H1 (cell line): ENCODE results near the gene FAIM2. TPM values are rescaled to one million over a fixed set of nuclear protein-coding genes. Genes with fewer than 3 reads are reported as not detected.

ENCODE experiments used
- CTCF ChIA-PET: fragments of 300-600 bp; sonication (Branson Sonifier 250); formaldehyde crosslinking; loops from one replicate; lab custom pipeline; 2021; ENCODE audit not compliant: partially characterized antibody; lab: Charles Lee
- POLR2A ChIA-PET: fragments of 300-600 bp; sonication (Branson Sonifier 250); formaldehyde crosslinking; loops from one replicate; lab custom pipeline; 2021; ENCODE audit warnings: inconsistent platforms; ENCODE audit not compliant: partially characterized antibody; lab: Charles Lee
- DNase-seq, 2 experiments: peaks; one replicate each; pipeline versions ENCODE4 v3.0.0 to v3.0.0-alpha.2; 2010 to 2022; ENCODE audit warnings: low spot score in 2 of 2, low read depth in 1 of 2, mixed read lengths in 1 of 2
- FAIRE-seq: peaks from 2 replicates; lab custom pipeline; 2011; peaks lifted over from hg19 to GRCh38; lab: Jason Lieb, UNC
- H2AFZ ChIP-seq: 2 replicates; pipeline ENCODE4 v1.8.1; 2012; ENCODE audit warnings: low read length, inconsistent platforms
- H2AK5ac ChIP-seq: 2 replicates; pipeline ENCODE4 v1.6.1; 2013; ENCODE audit warnings: low read depth, low read length
- H2BK120ac ChIP-seq: replicated peaks from 2 replicates; pipeline ENCODE3; 2013; ENCODE audit warnings: low read depth, low read length, inconsistent platforms
- H2BK12ac ChIP-seq: 2 replicates; pipeline ENCODE4 v1.6.1; 2013; ENCODE audit warnings: low read depth, low read length
- H2BK15ac ChIP-seq: 2 replicates; pipeline ENCODE4 v1.6.1; 2013; ENCODE audit warnings: low read length
- H2BK20ac ChIP-seq: 2 replicates; pipeline ENCODE4 v1.6.1; 2013; ENCODE audit warnings: low read length
- H2BK5ac ChIP-seq: 2 replicates; pipeline ENCODE4 v1.6.1; 2013; ENCODE audit warnings: low read depth, low read length
- H3K14ac ChIP-seq: 2 replicates; pipeline ENCODE4 v1.6.1; 2013; ENCODE audit warnings: inconsistent platforms; ENCODE audit not compliant: insufficient read length
- H3K18ac ChIP-seq: 2 replicates; pipeline ENCODE4 v1.6.1; 2013; ENCODE audit warnings: low read length; ENCODE audit errors: extremely low read depth
- H3K23ac ChIP-seq: 2 replicates; pipeline ENCODE4 v1.6.1; 2013; ENCODE audit warnings: inconsistent platforms; ENCODE audit not compliant: insufficient read length
- H3K23me2 ChIP-seq: 2 replicates; pipeline ENCODE4 v1.6.1; 2013; ENCODE audit warnings: low read depth, low read length
- H3K27ac ChIP-seq: 2 replicates; pipeline ENCODE4 v1.6.1; 2011; ENCODE audit warnings: low read depth, low read length, inconsistent platforms
- H3K27me3 ChIP-seq, 4 experiments: replicated peaks in 1 of 4; 1 replicate in 1 of 4; 2 replicates in 3 of 4; pipeline versions ENCODE4 v1.6.1 to v1.8.1; 2011 to 2013; ENCODE audit warnings: low read length in 3 of 4, mild to moderate bottlenecking in 3 of 4, inconsistent platforms in 2 of 4, mixed read lengths in 2 of 4, moderate library complexity in 1 of 4; ENCODE audit not compliant: control insufficient read depth in 3 of 4, insufficient read depth in 3 of 4; ENCODE audit errors: extremely low read depth in 1 of 4
- H3K36me3 ChIP-seq, 4 experiments: 2 replicates each; pipeline versions ENCODE4 v1.6.1 to v1.8.1; 2011 to 2013; ENCODE audit warnings: mild to moderate bottlenecking in 4 of 4, low read length in 3 of 4, moderate library complexity in 2 of 4, control low read depth in 1 of 4, inconsistent platforms in 1 of 4; ENCODE audit not compliant: insufficient read depth in 4 of 4, control insufficient read depth in 2 of 4
- H3K4ac ChIP-seq: replicated peaks from 2 replicates; pipeline ENCODE3; 2013; ENCODE audit warnings: low read length, low read depth, mixed read lengths, inconsistent platforms; ENCODE audit not compliant: insufficient read length
- H3K4me1 ChIP-seq, 4 experiments: replicated peaks in 1 of 4; 1 replicate in 1 of 4; 2 replicates in 3 of 4; pipeline versions ENCODE4 v1.6.1 to v1.8.1; 2011 to 2013; ENCODE audit warnings: low read length in 3 of 4, inconsistent platforms in 2 of 4, mixed read lengths in 1 of 4; ENCODE audit not compliant: insufficient read depth in 4 of 4, control insufficient read depth in 3 of 4
- H3K4me2 ChIP-seq, 2 experiments: 2 replicates each; pipeline versions ENCODE4 v1.6.1 to v1.8.1; 2011 to 2013; ENCODE audit warnings: low read depth in 2 of 2, low read length in 2 of 2, control low read depth in 1 of 2, inconsistent platforms in 1 of 2, mild to moderate bottlenecking in 1 of 2; ENCODE audit not compliant: insufficient read depth in 1 of 2
- H3K4me3 ChIP-seq, 4 experiments: fragments of 200-600, 300-600 bp in 1 of 4; sonication (generic), shearing (Covaris generic), sonication (Bioruptor Twin) in 1 of 4; 2 replicates each; pipeline versions ENCODE4 v1.5.1 to v1.8.1; 2011 to 2016; ENCODE audit warnings: low read length in 4 of 4, low read depth in 3 of 4, control low read depth in 2 of 4, inconsistent platforms in 2 of 4, mild to moderate bottlenecking in 2 of 4, mixed read lengths in 1 of 4, moderate library complexity in 1 of 4; ENCODE audit not compliant: insufficient read depth in 2 of 4; ENCODE audit errors: extremely low read depth in 1 of 4
- H3K56ac ChIP-seq: replicated peaks from 2 replicates; pipeline ENCODE3; 2013; ENCODE audit warnings: low read depth, mild to moderate bottlenecking, mixed read lengths, low read length, inconsistent platforms; ENCODE audit not compliant: insufficient read length
- H3K79me1 ChIP-seq: 2 replicates; pipeline ENCODE4 v1.6.1; 2013; ENCODE audit warnings: low read depth, low read length, control low read depth
- H3K79me2 ChIP-seq, 2 experiments: 2 replicates each; pipeline versions ENCODE4 v1.6.1 to v1.8.1; 2012 to 2013; ENCODE audit warnings: low read length in 2 of 2, mild to moderate bottlenecking in 2 of 2, inconsistent platforms in 1 of 2; ENCODE audit not compliant: insufficient read depth in 2 of 2, control insufficient read depth in 1 of 2
- H3K9ac ChIP-seq, 4 experiments: replicated peaks in 1 of 4; 1 replicate in 1 of 4; 2 replicates in 3 of 4; pipeline versions ENCODE4 v1.6.1 to v1.8.1; 2011 to 2013; ENCODE audit warnings: low read depth in 3 of 4, low read length in 3 of 4, control low read depth in 2 of 4, mild to moderate bottlenecking in 2 of 4, moderate library complexity in 2 of 4, inconsistent platforms in 1 of 4; ENCODE audit errors: extremely low read depth in 1 of 4
- H3K9me3 ChIP-seq, 2 experiments: 2 replicates each; pipeline versions ENCODE4 v1.6.1 to v1.8.1; 2012 to 2013; ENCODE audit warnings: mild to moderate bottlenecking in 2 of 2, moderate library complexity in 2 of 2, control low read depth in 1 of 2, inconsistent platforms in 1 of 2, low read depth in 1 of 2, low read length in 1 of 2, mixed read lengths in 1 of 2; ENCODE audit not compliant: insufficient read depth in 2 of 2
- H4K20me1 ChIP-seq, 2 experiments: replicated peaks in 1 of 2; 2 replicates each; pipeline versions ENCODE3 to v1.8.1; 2011 to 2013; ENCODE audit warnings: inconsistent platforms in 2 of 2, low read length in 2 of 2, mild to moderate bottlenecking in 1 of 2; ENCODE audit not compliant: insufficient read depth in 2 of 2, control insufficient read depth in 1 of 2
- H4K5ac ChIP-seq: 2 replicates; pipeline ENCODE4 v1.6.1; 2013; ENCODE audit warnings: low read length, low read depth, mixed read lengths, inconsistent platforms; ENCODE audit not compliant: insufficient read length
- H4K8ac ChIP-seq: 2 replicates; pipeline ENCODE4 v1.8.0; 2013; ENCODE audit warnings: mild to moderate bottlenecking, moderate library complexity, low read length, inconsistent platforms; ENCODE audit not compliant: insufficient read depth; ENCODE audit errors: extremely low read depth
- H4K91ac ChIP-seq: replicated peaks from 2 replicates; pipeline ENCODE3; 2013; ENCODE audit warnings: low read length, mixed read lengths, inconsistent platforms; ENCODE audit not compliant: insufficient read length
- EGR1 ChIP-seq: IDR thresholded peaks from 2 replicates; pipeline ENCODE4 v1.6.1; 2011; ENCODE audit warnings: low read depth, low read length, borderline replicate concordance
- GTF2F1 ChIP-seq: IDR thresholded peaks from 2 replicates; pipeline ENCODE4 v1.6.1; 2012; ENCODE audit warnings: low read depth, low read length, improper control_type of control experiment, borderline replicate concordance
- HDAC2 ChIP-seq, 2 experiments: fragments of 300-600 bp in 1 of 2; sonication (generic) in 1 of 2; IDR thresholded peaks; 2 replicates each; pipeline ENCODE4 v1.6.1; 2011 to 2012; ENCODE audit warnings: low read depth in 2 of 2, low read length in 2 of 2, mild to moderate bottlenecking in 2 of 2, moderate library complexity in 2 of 2, borderline replicate concordance in 1 of 2, inconsistent platforms in 1 of 2
- JUN ChIP-seq: IDR thresholded peaks from 2 replicates; pipeline ENCODE4 v1.6.1; 2011; ENCODE audit warnings: low read depth, mild to moderate bottlenecking, improper control_type of control experiment, low read length
- PHF8 ChIP-seq: fragments of 200-600 bp; sonication (generic); conservative IDR thresholded peaks from 2 replicates; pipeline ENCODE4 v1.7.1; 2012; ENCODE audit warnings: low read depth, mild to moderate bottlenecking, inconsistent platforms, low read length, moderate library complexity
- RAD21 ChIP-seq, 2 experiments: IDR thresholded peaks in 1 of 2; conservative IDR thresholded peaks in 1 of 2; 2 replicates each; pipeline ENCODE4 v1.6.1; 2011; ENCODE audit warnings: low read depth in 2 of 2, low read length in 2 of 2, improper control_type of control experiment in 1 of 2, inconsistent platforms in 1 of 2, mild to moderate bottlenecking in 1 of 2, moderate library complexity in 1 of 2
- SP4 ChIP-seq: IDR thresholded peaks from 2 replicates; pipeline ENCODE4 v1.6.1; 2012; ENCODE audit warnings: low read length, inconsistent platforms
- TAF1 ChIP-seq: IDR thresholded peaks from 2 replicates; pipeline ENCODE4 v1.6.1; 2011; ENCODE audit warnings: mild to moderate bottlenecking, low read depth, low read length
- WGBS, 2 experiments: shearing (Covaris generic) in 1 of 2; methylation state at CpG; one replicate each; pipeline versions ENCODE4 v1.1.6 to v1.1.7; 2013 to 2015; ENCODE audit warnings: low lambda C conversion rate in 2 of 2, mixed read lengths in 2 of 2, inconsistent platforms in 1 of 2, low coverage in 1 of 2, missing lambda C conversion rate in 1 of 2; ENCODE audit not compliant: insufficient replicate concordance in 2 of 2, insufficient coverage in 1 of 2, insufficient read length in 1 of 2; ENCODE audit errors: extremely low coverage in 1 of 2, missing lambda C conversion rate in 1 of 2; 5-methylcytosine and 5-hydroxymethylcytosine counted together
- polyA plus RNA-seq, 7 experiments: library from polyadenylated mRNA; depleted of rRNA in 3 of 7; stranded (reverse) in 5 of 7; unstranded in 2 of 7; fragments of >200 nt in 5 of 7; fragments of 200-250 nt in 2 of 7; gene quantifications; 1 replicate in 5 of 7; 2 replicates in 1 of 7; 4 replicates in 1 of 7; pipeline versions ENCODE4 v1.2.1 to v1.2.3, GENCODE V29; 2011 to 2013; ENCODE audit warnings: missing spikeins in 2 of 7, mixed read lengths in 2 of 7
- total RNA-seq: library from RNA; stranded (reverse); fragmentation: NEBNext Ultra II Directional; extraction: Animal tissue kit (Norgen Biotek cat#: 25700); gene quantifications from 2 replicates; pipeline ENCODE4 v1.2.1, GENCODE V29; 2021
- TF ChIP-seq, protein P1 (sequence below), 3 experiments: IDR thresholded peaks; 1 replicate in 2 of 3; 2 replicates in 1 of 3; pipeline versions ENCODE4 v1.5.1 to v1.6.1; 2011; ENCODE audit warnings: low read length in 3 of 3, mild to moderate bottlenecking in 3 of 3, inconsistent platforms in 2 of 3, low read depth in 1 of 3, moderate library complexity in 1 of 3; ENCODE audit not compliant: insufficient read depth in 1 of 3; ENCODE audit errors: control extremely low read depth in 1 of 3

FAIM2 gene
- total and polyA plus RNA-seq, 2 of the 8 experiments (the other 6 are each of a cell fraction or from before 2014, with no cell fraction given), result 0.89 to 1.3 TPM

- no peak for DNase-seq
- POLR2A ChIA-PET, result no interaction called here
- TF ChIP-seq JUN, result no peak
- TF ChIP-seq EGR1, result no peak
- no peak for TF ChIP-seq TAF1
- TF ChIP-seq HDAC2 (IDR thresholded peaks at IDR 0.05; ENCODE audit: borderline replicate concordance in 1 of 2, low read depth in 2 of 2, low read length in 2 of 2), result no peak
- TF ChIP-seq PHF8, result no peak
- TF ChIP-seq, protein P1, sequence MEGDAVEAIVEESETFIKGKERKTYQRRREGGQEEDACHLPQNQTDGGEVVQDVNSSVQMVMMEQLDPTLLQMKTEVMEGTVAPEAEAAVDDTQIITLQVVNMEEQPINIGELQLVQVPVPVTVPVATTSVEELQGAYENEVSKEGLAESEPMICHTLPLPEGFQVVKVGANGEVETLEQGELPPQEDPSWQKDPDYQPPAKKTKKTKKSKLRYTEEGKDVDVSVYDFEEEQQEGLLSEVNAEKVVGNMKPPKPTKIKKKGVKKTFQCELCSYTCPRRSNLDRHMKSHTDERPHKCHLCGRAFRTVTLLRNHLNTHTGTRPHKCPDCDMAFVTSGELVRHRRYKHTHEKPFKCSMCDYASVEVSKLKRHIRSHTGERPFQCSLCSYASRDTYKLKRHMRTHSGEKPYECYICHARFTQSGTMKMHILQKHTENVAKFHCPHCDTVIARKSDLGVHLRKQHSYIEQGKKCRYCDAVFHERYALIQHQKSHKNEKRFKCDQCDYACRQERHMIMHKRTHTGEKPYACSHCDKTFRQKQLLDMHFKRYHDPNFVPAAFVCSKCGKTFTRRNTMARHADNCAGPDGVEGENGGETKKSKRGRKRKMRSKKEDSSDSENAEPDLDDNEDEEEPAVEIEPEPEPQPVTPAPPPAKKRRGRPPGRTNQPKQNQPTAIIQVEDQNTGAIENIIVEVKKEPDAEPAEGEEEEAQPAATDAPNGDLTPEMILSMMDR (IDR thresholded peaks at IDR 0.05; ENCODE audit: control extremely low read depth in 1 of 3, insufficient read depth in 1 of 3, low read depth in 1 of 3, low read length in 3 of 3), result no peak
- TF ChIP-seq SP4, result no peak
- TF ChIP-seq RAD21 (IDR thresholded peaks at IDR 0.05 in 1 of 2, conservative IDR thresholded peaks at IDR 0.05 in 1 of 2; ENCODE audit: low read depth in 2 of 2, low read length in 2 of 2), result no peak
- no peak for TF ChIP-seq GTF2F1
These were observed 13.6 kb upstream of the FAIM2 start for GRCh38 chr12:49917166-49917787.

More at GRCh38 chr12:49917166-49917787, 13.6 kb upstream of the FAIM2 start:
- H4K91ac ChIP-seq, result no peak overlapping the region
- H3K4ac ChIP-seq, result no peak overlapping the region
- CTCF ChIA-PET, result interaction anchor here (0.6 to 2.9 kb wide), 8 partner anchors 12 to 50 kb away, joined by 3 to 13 read pairs (median 3); no protein-coding TSS in a partner anchor
- no peak overlapping the region for H3K4me3 ChIP-seq
- H4K5ac ChIP-seq, result no peak overlapping the region
- peaks cover 0 to 3% (median 3%) of the 10 kb centered on the region in 4 experiments; a peak in 2 of 7 replicates for H3K4me1 ChIP-seq
- no peak for FAIRE-seq
- no peak overlapping the region for H2BK12ac ChIP-seq
- no peak overlapping the region for H3K27ac ChIP-seq
- no peaks in the 10 kb centered on the region; a peak in 2 of 7 replicates for H3K27me3 ChIP-seq
- no peaks in the 10 kb centered on the region for H3K23me2 ChIP-seq
- 91% methylated on average over 12 of the region's 12 CpGs; no CpG with 5 or more reads in 1 of the 2 experiments for WGBS, 2 experiments
- H3K9me3 ChIP-seq, result no peaks in the 10 kb centered on the region
- no peaks in the 10 kb centered on the region for H4K20me1 ChIP-seq
- no peaks in the 10 kb centered on the region for H3K36me3 ChIP-seq
- H2BK5ac ChIP-seq, result no peak overlapping the region
- H3K56ac ChIP-seq, result no peak overlapping the region
- H2BK120ac ChIP-seq, result no peak overlapping the region
- no peaks in the 10 kb centered on the region for H3K79me2 ChIP-seq
- no peaks in the 10 kb centered on the region for H3K79me1 ChIP-seq
- H3K23ac ChIP-seq, result no peak overlapping the region
- H3K18ac ChIP-seq, result no peak overlapping the region
- H4K8ac ChIP-seq, result no peak overlapping the region
- H3K4me2 ChIP-seq, result no peak overlapping the region
- H2BK15ac ChIP-seq, result no peak overlapping the region
- H2AFZ ChIP-seq, result no peak overlapping the region
- H2BK20ac ChIP-seq, result no peak overlapping the region
- no peak overlapping the region for H3K9ac ChIP-seq
- H2AK5ac ChIP-seq, result no peak overlapping the region; the same call in 1 of the 2 replicates
- no peak overlapping the region for H3K14ac ChIP-seq
